Activated naive CD4-positive, alpha-beta T cell treated with anti-CD3 and anti-CD28 coated beads for 36 hours (primary cell): ENCODE data around the gene EEF1AKMT4. TPM values are rescaled to one million over a fixed set of nuclear protein-coding genes. Genes with fewer than 3 reads are reported as not detected.

Experiments
- CTCF ChIA-PET: fragments of 350-600 bp; sonication (Branson Sonifier 250); formaldehyde crosslinking; loops from one replicate; lab custom pipeline; 2021; ENCODE audit warnings: antibody characterized with exemption; lab: Charles Lee
- DNase-seq: peaks from one replicate; pipeline ENCODE4 v3.0.0-alpha.2; 2020
- H3K27ac Mint-ChIP-seq: one replicate; pipeline ENCODE4 v1.8.0; 2021; ENCODE audit warnings: mild to moderate bottlenecking, mixed read lengths
- H3K27me3 Mint-ChIP-seq: one replicate; pipeline ENCODE4 v1.8.0; 2021; ENCODE audit warnings: low read depth, mixed read lengths
- H3K36me3 Mint-ChIP-seq: one replicate; pipeline ENCODE4 v1.8.0; 2021; ENCODE audit warnings: low read depth, mixed read lengths
- H3K4me1 Mint-ChIP-seq: one replicate; pipeline ENCODE4 v1.8.0; 2021; ENCODE audit warnings: low read depth, mixed read lengths
- H3K4me3 Mint-ChIP-seq: one replicate; pipeline ENCODE4 v1.8.0; 2021; ENCODE audit warnings: mild to moderate bottlenecking, moderate library complexity, mixed read lengths
- H3K9me3 Mint-ChIP-seq: one replicate; pipeline ENCODE4 v1.8.0; 2021; ENCODE audit warnings: mixed read lengths
- intact Hi-C: fragments of 100-400 bp; cut with micrococcal nuclease; formaldehyde crosslinking; loops from one replicate; pipeline ENCODE4 v1.15.1; 2023
- total RNA-seq, 2 experiments: library from RNA; stranded (reverse); gene quantifications; one replicate each; pipeline ENCODE4 v1.2.3, GENCODE V29; 2021

EEF1AKMT4 gene
- total RNA-seq, 2 experiments from 2014 or later = 2.7 TPM

- Mint-ChIP-seq H3K27me3 (no peaks in the 10 kb centered on the region), H3K4me1 (peaks cover 8% of the 10 kb centered on the region), H3K9me3 (no peaks in the 10 kb centered on the region), H3K36me3 (peaks cover 10% of the 10 kb centered on the region), H3K27ac (peak overlapping the region; percentile 63), H3K4me3 (peak overlapping the region; percentile 91)
- intact Hi-C loops = loop anchor here (1.0 to 10.0 kb wide), 6 partner anchors 11 to 785 kb away; partner anchors contain the start of gene CAMK2N2
- CTCF ChIA-PET = interaction anchor here (0.6 to 1.4 kb wide), 25 partner anchors 8 to 731 kb away, joined by 3 to 28 read pairs (median 4); partner anchors contain the start of genes CAMK2N2 and VWA5B2
- peak; percentile 95 for DNase-seq
Observed at GRCh38 chr3:184250167-184250828, 826 bp downstream of the EEF1AKMT4 start.

DNA sequence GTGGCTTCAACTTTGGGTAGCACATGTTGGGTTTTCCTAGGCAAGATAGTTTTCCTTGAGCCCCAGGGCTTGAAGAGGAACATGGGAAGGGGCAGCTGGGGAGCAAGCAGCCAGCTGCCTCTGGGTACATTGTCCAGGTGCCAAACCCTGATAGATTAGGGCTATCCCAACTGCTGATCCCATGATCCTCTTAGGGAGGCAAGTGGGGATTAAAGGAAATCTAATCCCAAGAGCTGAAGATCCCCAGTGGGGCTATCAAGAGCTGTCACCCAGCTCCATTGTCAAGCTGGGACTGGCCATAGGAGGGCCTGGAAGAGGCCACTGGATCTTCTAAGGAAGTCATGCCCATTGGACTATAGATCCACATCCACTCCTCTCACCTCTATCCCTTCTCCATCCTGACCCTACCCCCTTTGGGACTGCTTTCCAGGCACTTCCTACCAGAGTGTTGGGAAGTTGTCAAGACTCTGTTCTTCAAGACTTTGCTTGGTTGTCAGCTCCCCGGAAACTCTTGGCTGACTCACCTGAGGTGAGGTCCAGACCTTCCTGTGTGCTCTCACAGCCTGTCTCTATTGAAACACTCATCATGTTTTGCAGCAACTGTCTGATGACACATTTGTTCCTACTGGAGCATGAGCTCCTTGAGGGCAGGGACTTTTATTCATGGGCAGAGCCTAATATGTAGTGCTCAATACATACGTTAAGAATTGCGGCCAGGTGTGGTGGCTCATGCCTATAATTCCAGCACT lies 6.0 kb downstream of the EEF1AKMT4 start:
- intact Hi-C loops = loop anchor here (10.0 kb wide), 1 partner anchor 791 kb away; no protein-coding TSS in a partner anchor
- peaks cover 14% of the 10 kb centered on the region for H3K36me3 Mint-ChIP-seq
- H3K4me1 Mint-ChIP-seq = peaks cover 11% of the 10 kb centered on the region
- no peak overlapping the region for H3K27ac Mint-ChIP-seq
- peaks cover 10% of the 10 kb centered on the region for H3K27me3 Mint-ChIP-seq
- no peak overlapping the region for H3K4me3 Mint-ChIP-seq
- peak; percentile 37 for DNase-seq
- H3K9me3 Mint-ChIP-seq = no peaks in the 10 kb centered on the region
- CTCF ChIA-PET = interaction anchor here (0.6 to 1.3 kb wide), 3 partner anchors 27 to 415 kb away, joined by 3 to 5 read pairs (median 4); no protein-coding TSS in a partner anchor

DNA sequence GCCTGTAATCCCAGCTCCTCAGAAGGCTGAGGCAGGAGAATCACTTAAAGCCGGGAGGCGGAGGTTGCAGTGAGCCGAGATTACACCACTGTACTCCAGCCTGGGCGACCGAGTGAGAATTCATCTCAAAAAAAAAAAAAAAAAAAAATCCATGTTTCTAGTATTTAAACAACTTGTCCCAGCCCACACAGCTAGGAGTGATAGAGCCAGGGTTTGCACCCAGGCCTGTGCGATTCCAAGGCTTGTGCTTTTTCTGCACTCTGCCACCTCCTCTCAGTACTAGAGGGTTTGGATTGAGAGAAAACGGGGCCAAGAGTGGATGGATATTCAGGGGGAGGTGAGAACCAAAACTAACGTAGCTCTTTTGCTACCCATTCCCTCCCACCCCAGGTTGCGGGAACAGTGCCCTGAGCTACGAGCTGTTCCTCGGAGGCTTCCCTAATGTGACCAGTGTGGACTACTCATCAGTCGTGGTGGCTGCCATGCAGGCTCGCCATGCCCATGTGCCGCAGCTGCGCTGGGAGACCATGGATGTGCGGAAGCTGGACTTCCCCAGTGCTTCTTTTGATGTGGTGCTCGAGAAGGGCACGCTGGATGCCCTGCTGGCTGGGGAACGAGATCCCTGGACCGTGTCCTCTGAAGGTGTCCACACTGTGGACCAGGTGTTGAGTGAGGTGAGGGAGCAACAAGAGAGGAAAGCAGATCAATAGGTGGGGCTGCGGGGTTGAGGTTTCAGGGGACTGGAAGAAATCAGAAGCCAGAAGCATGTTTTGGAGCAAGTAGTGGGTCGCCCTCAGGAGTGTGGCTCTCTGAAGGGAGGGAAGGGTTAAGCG lies 7.8 kb downstream of the EEF1AKMT4 start:
- Mint-ChIP-seq H3K27me3 (peaks cover 19% of the 10 kb centered on the region), H3K4me1 (peaks cover 21% of the 10 kb centered on the region), H3K9me3 (no peaks in the 10 kb centered on the region), H3K36me3 (peaks cover 14% of the 10 kb centered on the region), H3K27ac (no peak overlapping the region), H3K4me3 (no peak overlapping the region)
- intact Hi-C loops = loop anchor here (10.0 kb wide), 1 partner anchor 792 kb away; no protein-coding TSS in a partner anchor
- DNase-seq = no peak
- CTCF ChIA-PET = interaction anchor here (0.7 to 1.4 kb wide), 4 partner anchors 8 to 372 kb away, joined by 3 to 5 read pairs (median 4); partner anchors contain the start of gene EEF1AKMT4

GRCh38 chr3:184258926-184259325 lies 9.5 kb downstream of the EEF1AKMT4 start:
- no peak for DNase-seq
- Mint-ChIP-seq H3K27me3 (peaks cover 24% of the 10 kb centered on the region), H3K4me3 (no peak overlapping the region), H3K4me1 (peaks cover 25% of the 10 kb centered on the region), H3K36me3 (peaks cover 14% of the 10 kb centered on the region), H3K9me3 (no peaks in the 10 kb centered on the region), H3K27ac (no peak overlapping the region)
- CTCF ChIA-PET = interaction anchor here (1.3 to 1.4 kb wide), 2 partner anchors 9 to 31 kb away, joined by 4 read pairs; partner anchors contain the start of gene EEF1AKMT4
- intact Hi-C loops = loop anchor here (10.0 kb wide), 1 partner anchor 794 kb away; no protein-coding TSS in a partner anchor

- H3K27me3 Mint-ChIP-seq = peaks cover 24% of the 10 kb centered on the region
- intact Hi-C loops = loop anchor here (10.0 kb wide), 1 partner anchor 795 kb away; no protein-coding TSS in a partner anchor
- H3K36me3 Mint-ChIP-seq = peaks cover 14% of the 10 kb centered on the region
- no peak overlapping the region for H3K27ac Mint-ChIP-seq
- CTCF ChIA-PET = interaction anchor here (1.4 to 2.0 kb wide), 2 partner anchors 10 to 12 kb away, joined by 4 to 5 read pairs; partner anchors contain the start of gene EEF1AKMT4
- H3K9me3 Mint-ChIP-seq = no peaks in the 10 kb centered on the region
- peak overlapping the region; percentile 40 for H3K4me3 Mint-ChIP-seq
- no peak for DNase-seq
- H3K4me1 Mint-ChIP-seq = peaks cover 25% of the 10 kb centered on the region
Observed at GRCh38 chr3:184259396-184259877, 10.0 kb downstream of the EEF1AKMT4 start.

DNA sequence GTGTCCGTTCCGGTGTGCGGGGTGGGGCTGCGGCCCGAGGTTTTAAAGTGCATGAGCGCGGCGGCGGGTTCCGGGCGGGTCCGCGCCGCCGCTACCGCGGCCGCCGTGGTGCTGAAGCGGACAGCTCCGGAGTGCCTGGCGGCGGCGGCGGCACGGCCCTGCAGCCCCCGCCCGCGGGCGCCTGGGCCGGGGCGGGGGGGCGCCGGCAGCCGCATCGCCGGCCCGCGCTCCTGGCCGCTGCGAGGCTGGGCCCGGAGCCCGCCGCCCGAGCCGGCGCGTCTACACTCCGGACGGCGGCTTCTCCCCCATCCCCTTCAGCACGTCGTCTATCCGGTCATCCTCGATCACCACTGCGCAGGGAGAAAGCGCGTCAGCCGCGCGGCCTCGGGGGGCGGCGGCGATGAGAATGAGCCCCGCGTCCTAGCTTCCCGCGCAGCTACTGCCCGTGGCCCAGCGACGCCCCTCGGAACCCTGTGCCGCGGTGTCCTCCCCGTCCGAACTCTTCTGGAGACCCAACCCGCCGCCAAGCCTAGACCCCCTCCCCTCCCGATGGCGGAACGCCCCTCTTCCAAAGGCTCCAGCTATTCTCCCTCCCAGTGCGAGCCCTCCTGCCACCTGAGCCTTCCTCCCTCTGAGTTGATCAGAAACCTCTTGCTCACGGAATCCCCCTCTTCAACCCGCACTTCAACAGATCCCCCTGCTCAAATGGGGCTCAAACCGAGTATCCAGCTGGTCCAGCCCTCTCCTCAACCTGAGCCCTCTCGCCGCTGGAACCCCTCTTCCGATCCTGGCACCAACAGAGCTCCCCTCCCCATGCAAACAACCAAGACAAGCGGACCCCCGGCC lies 10.6 kb downstream of the EEF1AKMT4 start:
- H3K27ac Mint-ChIP-seq = no peak overlapping the region
- intact Hi-C loops = loop anchor here (5.0 to 10.0 kb wide), 2 partner anchors 33 to 795 kb away; partner anchors contain the start of gene VWA5B2
- H3K4me3 Mint-ChIP-seq = peak overlapping the region; percentile 59
- peaks cover 14% of the 10 kb centered on the region for H3K36me3 Mint-ChIP-seq
- no peaks in the 10 kb centered on the region for H3K9me3 Mint-ChIP-seq
- H3K4me1 Mint-ChIP-seq = peaks cover 25% of the 10 kb centered on the region
- CTCF ChIA-PET = interaction anchor here (1.4 to 2.0 kb wide), 2 partner anchors 10 to 13 kb away, joined by 4 to 5 read pairs; partner anchors contain the start of gene EEF1AKMT4
- peaks cover 30% of the 10 kb centered on the region for H3K27me3 Mint-ChIP-seq
- DNase-seq = peak; percentile 25

DNA sequence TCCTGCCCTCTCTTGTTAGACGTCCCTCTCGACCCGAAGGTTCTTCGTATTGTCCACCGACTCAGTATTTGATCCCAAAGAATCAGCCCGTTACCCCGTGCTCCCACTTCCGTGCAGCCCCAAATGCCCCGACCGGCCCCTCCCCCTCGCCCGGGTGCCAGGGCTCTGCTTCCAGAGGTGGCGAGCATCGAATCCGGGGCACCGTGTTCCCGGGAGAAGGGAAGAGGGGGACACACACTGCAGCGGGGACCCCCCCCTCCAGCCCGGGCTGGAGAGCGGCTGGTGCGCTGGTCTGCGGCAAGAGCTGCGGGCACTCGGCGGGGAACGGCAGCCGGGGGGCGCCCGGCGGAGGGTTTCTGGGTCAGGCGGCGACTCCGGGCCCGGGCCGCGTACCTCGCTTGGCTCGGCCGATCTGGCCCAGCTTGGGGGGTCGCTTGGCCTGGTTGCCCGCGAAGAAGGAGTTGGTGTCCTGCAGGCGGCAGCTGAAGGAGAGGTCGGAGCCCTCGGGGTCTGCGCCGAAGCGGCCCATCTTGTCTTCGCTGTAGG lies 11.3 kb downstream of the EEF1AKMT4 start:
- Mint-ChIP-seq H3K4me1 (peaks cover 20% of the 10 kb centered on the region), H3K27ac (no peak overlapping the region), H3K27me3 (peaks cover 33% of the 10 kb centered on the region), H3K4me3 (peak overlapping the region; percentile 59), H3K36me3 (peaks cover 11% of the 10 kb centered on the region), H3K9me3 (no peaks in the 10 kb centered on the region)
- CTCF ChIA-PET = interaction anchor here (1.4 to 2.0 kb wide), 2 partner anchors 11 to 14 kb away, joined by 4 to 5 read pairs; partner anchors contain the start of gene EEF1AKMT4
- intact Hi-C loops = loop anchor here (1.0 to 5.0 kb wide), 2 partner anchors 10 to 33 kb away; partner anchors contain the start of gene VWA5B2
- no peak for DNase-seq

GRCh38 chr3:184261270-184261853 lies 11.9 kb downstream of the EEF1AKMT4 start, which contains the start of gene CAMK2N2:
CAMK2N2 (minus strand) TSS chr3:184261553; CDS start chr3:184261285, 268 bp downstream.
- H3K27me3 Mint-ChIP-seq = peaks cover 33% of the 10 kb centered on the region
- CTCF ChIA-PET = interaction anchor here (2.0 kb wide), 1 partner anchor 12 kb away, joined by 5 read pairs; the partner anchor contains the start of gene EEF1AKMT4
- H3K27ac Mint-ChIP-seq = no peak within 1 kb of the TSS
- DNase-seq = peak; percentile 57
- H3K9me3 Mint-ChIP-seq = no peaks in the 10 kb centered on the region
- peak within 1 kb of the TSS; percentile 75 for H3K4me3 Mint-ChIP-seq
- intact Hi-C loops = loop anchor here (1.0 to 5.0 kb wide), 2 partner anchors 11 to 34 kb away; partner anchors contain the start of gene VWA5B2
- H3K36me3 Mint-ChIP-seq = peaks cover 11% of the 10 kb centered on the region
- peaks cover 18% of the 10 kb centered on the region for H3K4me1 Mint-ChIP-seq

GRCh38 chr3:184261854-184262763 lies 12.6 kb downstream of the EEF1AKMT4 start:
- Mint-ChIP-seq H3K36me3 (peaks cover 11% of the 10 kb centered on the region), H3K27ac (no peak overlapping the region), H3K27me3 (peaks cover 33% of the 10 kb centered on the region), H3K4me3 (peak overlapping the region; percentile 75), H3K9me3 (peaks cover under 1% of the 10 kb centered on the region), H3K4me1 (peaks cover 18% of the 10 kb centered on the region)
- CTCF ChIA-PET = no interaction called here
- intact Hi-C loops = loop anchor here (1.0 to 5.0 kb wide), 2 partner anchors 12 to 35 kb away; partner anchors contain the start of gene VWA5B2
- DNase-seq = peak; percentile 50
